ENCODE measurements around the gene KLHL21. TPM values are rescaled to one million over a fixed set of nuclear protein-coding genes. Genes with fewer than 3 reads are reported as not detected.

Gene KLHL21
- total and polyA plus RNA-seq, 2 of the 4 experiments (the other 2 are of a cell fraction) = 12.0 to 36.7 TPM

DNA sequence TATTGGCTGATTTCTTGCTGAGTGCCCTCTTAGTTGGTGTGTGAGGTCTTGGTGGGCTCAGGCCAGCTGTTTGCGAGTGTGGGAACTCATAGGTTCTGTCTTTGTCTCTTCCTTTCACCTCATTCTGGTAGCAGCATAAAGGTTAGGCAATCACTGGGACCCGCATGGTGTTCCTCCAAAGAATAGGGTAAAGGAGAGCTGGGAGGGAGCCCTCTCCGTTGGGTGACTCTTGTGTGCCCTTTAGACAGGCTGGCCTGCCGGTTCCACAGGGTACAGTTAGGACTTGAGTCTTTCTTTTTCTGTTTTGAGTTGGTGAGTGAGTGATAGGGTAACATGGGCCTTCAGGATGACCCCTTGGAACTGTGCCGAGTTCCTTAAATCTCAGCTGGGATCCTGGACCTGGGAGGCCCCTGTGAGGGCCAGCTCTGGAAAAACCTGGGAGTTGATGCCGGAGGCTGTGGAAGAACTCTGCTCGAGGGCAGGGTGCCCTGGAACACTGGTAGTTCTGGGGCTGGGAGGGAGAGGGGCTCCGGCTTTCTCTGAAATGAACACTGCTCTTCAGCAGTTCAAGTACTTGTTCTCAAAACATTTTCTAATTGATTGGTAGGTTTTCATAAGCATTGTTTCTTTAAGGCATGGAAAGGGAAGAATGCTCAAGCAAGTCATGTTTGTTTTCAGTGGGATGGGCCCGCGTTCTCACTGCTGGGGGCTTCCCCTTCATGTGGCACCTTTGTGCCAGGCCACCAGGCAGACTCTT is 19.9 kb upstream of the KLHL21 start:
- CTCF ChIA-PET = no interaction called here
- Histone ChIP-seq H2BK15ac (ENCODE audit: low read depth, low read length) (no peak overlapping the region), H3K4ac (ENCODE audit: low read depth, low read length) (no peak overlapping the region), H2AFZ (replicated peaks; ENCODE audit: low read length, poor library complexity) (no peak overlapping the region), H4K20me1 (ENCODE audit: insufficient read depth, low read length) (peaks cover 62% of the 10 kb centered on the region), H2AK5ac (ENCODE audit: low read depth, low read length) (no peak overlapping the region), H4K91ac (ENCODE audit: insufficient read depth, low read depth, low read length) (no peak overlapping the region), H3K23ac (ENCODE audit: low read depth, low read length) (no peak overlapping the region), H3K9me1 (ENCODE audit: insufficient read depth, low read length) (peaks cover 4% of the 10 kb centered on the region), H3K18ac (ENCODE audit: low read depth, low read length) (no peak overlapping the region), H3K4me2 (ENCODE audit: low read depth, low read length) (no peak overlapping the region), H3K14ac (replicated peaks; ENCODE audit: low read depth, low read length) (no peak overlapping the region), H3K27ac (ENCODE audit: insufficient read depth, low read length) (no peak overlapping the region), H3K9ac (ENCODE audit: low read depth, low read length) (no peak overlapping the region), H2BK20ac (ENCODE audit: low read depth, low read length) (no peak overlapping the region), H3K4me1 (ENCODE audit: control insufficient read depth, insufficient read depth, low read length) (peaks cover 6% of the 10 kb centered on the region), H4K8ac (ENCODE audit: low read depth in 2 of 2, low read length in 2 of 2) (no peak overlapping the region), H3K79me1 (ENCODE audit: low read depth in 1 of 2, low read length in 2 of 2) (peaks cover 39 to 84% of the 10 kb centered on the region in 2 experiments), H3K9me3 (ENCODE audit: control insufficient read depth, insufficient read depth, low read length) (no peaks in the 10 kb centered on the region), H2AK9ac (replicated peaks; ENCODE audit: low read depth, low read length, poor library complexity) (no peak overlapping the region), H3K56ac (ENCODE audit: extremely low read depth, insufficient read depth, low read length) (no peak overlapping the region), H2BK120ac (ENCODE audit: low read depth, low read length) (no peak overlapping the region), H3K36me3 (ENCODE audit: control insufficient read depth, insufficient read depth, low read length) (peaks cover 53% of the 10 kb centered on the region), H3K27me3 (ENCODE audit: control insufficient read depth, insufficient read depth, low read length) (no peaks in the 10 kb centered on the region), H2BK5ac (ENCODE audit: low read depth, low read length, poor library complexity, severe bottlenecking) (no peak overlapping the region), H3K4me3 (ENCODE audit: insufficient read depth, low read depth, low read length) (no peak overlapping the region), H4K5ac (ENCODE audit: low read depth, low read length) (no peak overlapping the region)
- no TSS peak for BruUV-seq (replicated peaks)
- TF ChIP-seq CEBPB (IDR thresholded peaks at IDR 0.05; ENCODE audit: low read depth, low read length) = no peak
- intact Hi-C loops (cut with micrococcal nuclease) = no loop called here
- ATAC-seq (ENCODE audit: low read depth) (no peak), DNase-seq (no peak)
- dilution Hi-C loops (cut with HindIII; ENCODE audit: low sequenced_read_pairs, unreplicated experiment) = no loop called here
- POLR2A ChIA-PET (ENCODE audit: unreplicated experiment) = no interaction called here
- in situ Hi-C loops (cut with MboI; ENCODE audit: low sequenced_read_pairs) = no loop called here
- whole genome bisulfite sequencing, 2 experiments (ENCODE audit: extremely low coverage in 2 of 2, insufficient read length in 1 of 2) = 76% methylated on average over 2 of the region's 10 CpGs; no CpG with 5 or more reads in 1 of the 2 experiments
